Right lobe of liver (tissue), 6 donors: ENCODE data around the gene NEMP2. TPM values are rescaled to one million over a fixed set of nuclear protein-coding genes. Genes with fewer than 3 reads are reported as not detected.

ENCODE experiments used
- ATAC-seq, 4 donors: fragments of 200-7000 bp; cut with Tn5 transposase; one replicate each; pipeline ENCODE4 v1.9.1; 2020; ENCODE audit warnings: mild to moderate bottlenecking in 4 of 4, moderate library complexity in 4 of 4
- DNase-seq, 3 donors: peaks; one replicate each; pipeline ENCODE4 v3.0.0-alpha.2; 2020
- H3K27ac ChIP-seq, 3 donors: fragments of 200-600 bp; one replicate each; pipeline ENCODE4 v1.8.0; 2022
- H3K27me3 ChIP-seq, 2 donors: fragments of 200-600 bp; one replicate each; pipeline ENCODE4 v1.8.0; 2022
- H3K36me3 ChIP-seq, 4 donors: fragments of 200-600 bp; sonication (generic) in 1 of 4; one replicate each; pipeline versions ENCODE4 v1.5.1 to v1.8.0; 2017 to 2022; ENCODE audit warnings: control low read depth in 1 of 4
- H3K4me1 ChIP-seq, 4 donors: fragments of 200-600 bp; sonication (generic) in 1 of 4; one replicate each; pipeline versions ENCODE4 v1.5.1 to v1.8.0; 2017 to 2022; ENCODE audit warnings: control low read depth in 1 of 4
- H3K4me3 ChIP-seq, 3 donors: fragments of 200-600 bp; one replicate each; pipeline ENCODE4 v1.8.0; 2022
- H3K9me3 ChIP-seq, 4 donors: fragments of 200-600 bp; sonication (generic) in 1 of 4; one replicate each; pipeline versions ENCODE4 v1.5.1 to v1.8.0; 2017 to 2022; ENCODE audit warnings: control low read depth in 1 of 4
- POLR2A ChIP-seq: fragments of 450-650 bp; IDR thresholded peaks from one replicate; pipeline ENCODE4 v1.6.1; 2017; ENCODE audit warnings: antibody characterized with exemption, mild to moderate bottlenecking
- WGBS: methylation state at CpG from one replicate; pipeline ENCODE4 v1.1.6; 2018; ENCODE audit warnings: low coverage, low lambda C conversion rate; ENCODE audit not compliant: insufficient coverage; ENCODE audit errors: missing lambda C conversion rate; 5-methylcytosine and 5-hydroxymethylcytosine counted together
- intact Hi-C, 2 donors: fragments of 100-400 bp; cut with DNase I; formaldehyde crosslinking; loops; one replicate each; pipeline versions ENCODE4 v1.11.2 to v1.14.1; 2022
- total RNA-seq, 6 experiments: library from RNA; depleted of rRNA in 2 of 6; stranded (reverse); fragments of >200 nt in 2 of 6; fragmentation: NEBNext Ultra II Directional in 3 of 6; extraction: Animal tissue kit (Norgen Biotek cat#: 25700) in 3 of 6; gene quantifications; one replicate each; pipeline versions ENCODE4 v1.1.0 to v1.2.4, GENCODE V29; 2016 to 2023
- TF ChIP-seq, protein P1 (sequence below), 4 donors: fragments of 200-600 bp in 3 of 4; fragments of 450-650 bp in 1 of 4; IDR thresholded peaks; one replicate each; pipeline versions ENCODE4 v1.5.1 to v1.8.0; 2016 to 2022; ENCODE audit warnings: antibody characterized with exemption in 4 of 4, mild to moderate bottlenecking in 2 of 4
- donor health status: DM: no; HTN: yes; CAD: no.
- donor health status: DM: no; HTN: no; CAD: no.
- donor health status: DM: no; HTN: no; CAD: no.
- donor health status: DM: no; HTN: yes; CAD: no.
- donor health status: DM: no; HTN: yes; CAD: no.

The NEMP2 gene
- total RNA-seq, 6 experiments from 2014 or later, result 2.0 to 4.1 (median 2.7) TPM

DNA sequence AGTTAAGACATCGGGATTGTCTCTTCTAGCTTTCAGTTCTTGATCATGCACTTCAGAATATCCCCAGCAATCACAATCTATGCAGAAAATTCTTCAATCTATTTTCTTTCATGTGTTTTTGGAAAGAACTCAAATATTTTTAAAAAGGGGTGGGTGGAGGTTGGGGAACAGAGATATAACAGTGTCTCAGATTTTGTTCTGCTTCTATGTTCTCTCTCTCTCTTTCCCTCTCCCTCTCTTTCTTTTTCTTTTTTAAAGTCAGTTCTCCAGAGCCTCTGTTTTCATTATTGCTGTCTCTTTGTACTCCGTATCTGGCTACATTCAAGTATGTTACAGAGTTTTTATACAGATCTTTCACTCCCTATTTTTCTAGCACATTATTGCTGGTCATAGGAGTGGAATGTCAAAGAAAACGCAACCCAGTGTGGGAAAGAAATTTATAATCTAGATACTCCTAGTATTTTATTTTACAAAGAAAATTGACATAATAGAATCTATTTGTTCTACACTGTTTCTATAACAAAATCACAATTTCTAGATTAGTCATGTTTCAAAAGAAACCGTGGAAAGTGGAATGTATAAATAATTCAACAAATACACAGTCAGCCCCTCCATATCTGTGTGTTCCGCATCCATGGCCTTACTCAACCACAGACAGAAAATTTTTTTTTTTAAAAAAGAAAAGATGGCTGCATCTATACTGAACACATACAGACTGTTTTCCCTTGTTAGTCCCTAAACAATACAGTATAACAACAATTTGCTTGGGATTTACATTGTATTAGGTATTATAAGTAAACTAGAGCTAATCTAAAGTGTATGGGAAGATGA, 11.2 kb upstream of the NEMP2 start:
- ATAC-seq, result no peak
- intact Hi-C loops, result no loop called here
- WGBS, result 90% methylated on average over 5 of the region's 5 CpGs

DNA sequence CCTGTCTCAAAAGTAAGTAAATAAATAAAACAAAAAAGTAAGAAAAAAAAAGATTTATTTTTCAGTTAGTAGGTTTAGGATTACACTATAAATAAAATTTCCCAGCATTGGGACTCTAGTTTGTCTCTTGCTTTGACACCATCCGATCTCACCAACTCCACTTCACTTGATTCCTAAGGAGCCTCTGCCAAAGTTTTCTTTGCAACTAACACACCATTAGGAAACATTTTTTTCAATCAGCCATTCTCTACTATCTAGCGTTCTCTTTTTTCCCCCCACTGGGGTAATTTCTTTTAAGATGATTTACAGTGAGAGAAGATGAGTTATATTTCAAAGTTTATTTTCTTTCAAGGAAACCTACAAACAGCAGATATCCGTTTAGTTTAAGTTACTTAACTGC, 10.6 kb upstream of the NEMP2 start:
- H3K4me1 ChIP-seq, result no peaks in the 10 kb centered on the region
- intact Hi-C loops, result no loop called here
- no peak overlapping the region for H3K4me3 ChIP-seq
- no peak for TF ChIP-seq POLR2A
- TF ChIP-seq, protein P1, sequence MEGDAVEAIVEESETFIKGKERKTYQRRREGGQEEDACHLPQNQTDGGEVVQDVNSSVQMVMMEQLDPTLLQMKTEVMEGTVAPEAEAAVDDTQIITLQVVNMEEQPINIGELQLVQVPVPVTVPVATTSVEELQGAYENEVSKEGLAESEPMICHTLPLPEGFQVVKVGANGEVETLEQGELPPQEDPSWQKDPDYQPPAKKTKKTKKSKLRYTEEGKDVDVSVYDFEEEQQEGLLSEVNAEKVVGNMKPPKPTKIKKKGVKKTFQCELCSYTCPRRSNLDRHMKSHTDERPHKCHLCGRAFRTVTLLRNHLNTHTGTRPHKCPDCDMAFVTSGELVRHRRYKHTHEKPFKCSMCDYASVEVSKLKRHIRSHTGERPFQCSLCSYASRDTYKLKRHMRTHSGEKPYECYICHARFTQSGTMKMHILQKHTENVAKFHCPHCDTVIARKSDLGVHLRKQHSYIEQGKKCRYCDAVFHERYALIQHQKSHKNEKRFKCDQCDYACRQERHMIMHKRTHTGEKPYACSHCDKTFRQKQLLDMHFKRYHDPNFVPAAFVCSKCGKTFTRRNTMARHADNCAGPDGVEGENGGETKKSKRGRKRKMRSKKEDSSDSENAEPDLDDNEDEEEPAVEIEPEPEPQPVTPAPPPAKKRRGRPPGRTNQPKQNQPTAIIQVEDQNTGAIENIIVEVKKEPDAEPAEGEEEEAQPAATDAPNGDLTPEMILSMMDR (IDR thresholded peaks at IDR 0.05), result no peak
- H3K9me3 ChIP-seq, result peaks cover 0 to 11% (median 0%) of the 10 kb centered on the region in 4 donors
- DNase-seq (no peak), ATAC-seq (no peak)
- 68% methylated on average over 3 of the region's 3 CpGs for WGBS
- no peak overlapping the region for H3K27ac ChIP-seq
- H3K36me3 ChIP-seq, result no peaks in the 10 kb centered on the region
- H3K27me3 ChIP-seq, result no peaks in the 10 kb centered on the region

More for the DNA sequence above, 11.2 kb upstream of the NEMP2 start:
- Histone ChIP-seq H3K4me3 (no peak overlapping the region), H3K27me3 (no peaks in the 10 kb centered on the region), H3K27ac (no peak overlapping the region), H3K4me1 (no peaks in the 10 kb centered on the region), H3K9me3 (peaks cover 0 to 6% (median 0%) of the 10 kb centered on the region in 4 donors), H3K36me3 (no peaks in the 10 kb centered on the region)
- TF ChIP-seq, protein P1 (IDR thresholded peaks at IDR 0.05), result no peak
- no peak for TF ChIP-seq POLR2A
- DNase-seq, result no peak

DNA sequence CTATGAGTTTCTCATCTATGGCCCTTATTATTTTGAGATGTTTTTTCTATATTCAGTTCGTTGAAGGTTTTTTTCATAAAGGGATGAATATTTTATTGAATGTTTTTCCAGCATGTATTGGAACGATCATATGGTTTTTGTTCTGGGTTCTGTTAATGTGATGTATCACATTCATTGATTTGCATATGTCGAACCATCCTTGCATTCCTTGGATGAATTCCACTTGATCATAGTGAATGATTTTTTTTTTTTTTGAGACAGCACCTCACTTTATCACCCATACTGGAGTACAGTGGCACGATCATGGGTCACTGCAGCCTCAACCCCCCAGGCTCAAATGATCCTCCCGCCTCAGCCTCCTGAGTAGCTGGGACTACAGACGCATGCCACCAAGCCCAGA, 5.5 kb upstream of the NEMP2 start:
- intact Hi-C loops, result no loop called here
- peaks cover 0 to 12% (median 6%) of the 10 kb centered on the region in 4 donors for H3K9me3 ChIP-seq
- H3K4me1 ChIP-seq, result peaks cover 0 to 6% (median 0%) of the 10 kb centered on the region in 4 donors
- 92% methylated on average over 4 of the region's 6 CpGs for WGBS
- H3K27ac ChIP-seq, result no peak overlapping the region
- H3K4me3 ChIP-seq, result no peak overlapping the region
- TF ChIP-seq, protein P1 (IDR thresholded peaks at IDR 0.05), result no peak
- TF ChIP-seq POLR2A, result no peak
- ATAC-seq, result no peak
- no peak for DNase-seq
- no peaks in the 10 kb centered on the region for H3K27me3 ChIP-seq
- no peaks in the 10 kb centered on the region for H3K36me3 ChIP-seq

DNA sequence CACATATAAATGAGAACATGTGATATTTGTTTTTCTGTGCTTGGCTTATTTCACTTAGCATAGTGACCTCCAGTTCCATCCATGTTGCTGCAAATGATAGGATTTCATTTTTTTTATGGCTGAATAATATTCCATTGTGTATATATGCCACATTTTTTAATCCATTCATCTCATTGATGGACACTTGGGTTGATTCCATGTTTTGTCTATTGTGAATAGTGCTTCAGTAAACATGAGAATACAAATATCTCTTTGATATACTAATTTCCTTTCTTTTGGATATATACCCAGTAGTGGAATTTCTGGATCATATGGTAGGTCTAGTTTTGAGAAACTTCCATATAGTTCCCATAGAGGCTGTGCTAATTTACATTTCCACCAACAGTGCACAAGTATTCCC, 3.7 kb upstream of the NEMP2 start:
- Histone ChIP-seq H3K36me3 (no peaks in the 10 kb centered on the region), H3K27ac (no peak overlapping the region), H3K4me3 (no peak overlapping the region), H3K9me3 (peaks cover 0 to 12% (median 6%) of the 10 kb centered on the region in 4 donors), H3K27me3 (no peaks in the 10 kb centered on the region), H3K4me1 (peaks cover 0 to 10% (median 3%) of the 10 kb centered on the region in 4 donors)
- DNase-seq, result no peak
- intact Hi-C loops, result no loop called here
- TF ChIP-seq POLR2A, result no peak
- TF ChIP-seq, protein P1 (IDR thresholded peaks at IDR 0.05), result no peak
- no peak for ATAC-seq
